Activated T-cell treated with anti-CD3 and anti-CD28 coated beads for 48 hours (primary cell): Measurements from ENCODE around the gene ARHGEF16.

Experiments
- DNase-seq: peaks from one replicate; pipeline ENCODE4 v3.0.0-alpha.2; 2020; ENCODE audit warnings: low read depth

The ARHGEF16 gene

GRCh38 chr1:3453891-3454810 is at the start of gene ARHGEF16:
Gene ARHGEF16 (plus strand): TSS chr1:3454665. CDS start chr1:3463085, 8,420 bp downstream.
- DNase-seq = peak; percentile 22

- DNase-seq = no peak
Observed at GRCh38 chr1:3404801-3405200, 49.7 kb upstream of the ARHGEF16 start.

DNA sequence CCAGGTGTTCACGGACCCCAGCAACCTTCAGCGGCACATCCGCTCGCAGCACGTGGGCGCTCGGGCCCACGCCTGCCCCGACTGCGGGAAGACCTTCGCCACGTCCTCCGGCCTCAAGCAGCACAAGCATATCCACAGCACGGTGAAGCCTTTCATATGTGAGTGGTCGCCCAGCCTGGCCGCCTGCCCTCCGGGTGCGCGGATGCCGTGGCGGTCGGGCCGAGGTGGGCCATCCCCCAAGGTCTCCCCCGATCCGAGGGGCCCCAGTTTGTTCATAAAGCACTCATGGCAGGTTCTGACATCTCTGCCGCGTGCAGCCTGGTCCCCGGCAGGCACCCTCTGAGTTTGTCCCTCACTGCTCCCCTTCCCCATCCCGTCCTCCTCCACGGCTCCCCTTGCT is 49.0 kb upstream of the ARHGEF16 start:
- no peak for DNase-seq

- DNase-seq = no peak
Observed at GRCh38 chr1:3405974-3406867, 48.2 kb upstream of the ARHGEF16 start.

GRCh38 chr1:3407021-3407420 is 47.4 kb upstream of the ARHGEF16 start:
- DNase-seq = no peak

GRCh38 chr1:3408751-3409266 is 45.7 kb upstream of the ARHGEF16 start:
- no peak for DNase-seq

DNA sequence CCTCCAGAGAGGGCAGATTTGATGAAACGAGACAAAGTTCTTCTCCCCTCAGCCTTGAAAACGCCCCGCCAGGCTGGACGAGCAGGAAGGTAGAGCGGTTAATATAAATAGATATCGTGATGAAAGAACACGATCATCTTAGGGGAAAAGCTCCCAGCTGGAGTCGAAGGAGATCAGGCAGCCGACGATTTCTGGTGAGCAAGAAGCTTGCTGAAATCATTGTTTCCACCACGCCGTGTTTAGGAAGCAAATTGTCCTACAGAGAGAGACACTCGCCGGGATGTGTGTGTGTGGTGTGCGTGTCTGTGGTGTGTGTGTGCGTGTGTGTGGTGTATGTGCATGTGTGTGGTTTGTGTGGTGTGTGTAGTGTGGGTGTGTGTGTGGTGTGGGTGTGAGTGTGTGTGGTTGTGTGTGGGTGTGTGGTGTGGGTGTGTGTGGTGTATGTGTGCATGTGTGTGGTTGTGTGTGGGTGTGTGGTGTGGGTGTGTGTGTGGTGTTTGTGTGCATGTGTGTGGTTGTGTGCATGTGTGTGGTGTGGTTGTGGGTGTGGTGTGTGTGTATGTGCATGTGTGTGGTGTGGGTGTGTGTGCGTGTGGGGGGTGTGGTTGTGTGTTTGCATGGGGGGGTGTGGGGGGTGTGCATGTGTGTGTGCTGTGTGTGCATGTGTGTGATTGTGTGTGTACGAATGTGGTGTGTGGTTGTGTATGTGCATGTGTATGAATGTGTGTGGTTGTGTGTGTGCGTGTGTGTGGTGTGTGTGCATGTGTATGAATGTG is 44.9 kb upstream of the ARHGEF16 start:
- DNase-seq = no peak

DNA sequence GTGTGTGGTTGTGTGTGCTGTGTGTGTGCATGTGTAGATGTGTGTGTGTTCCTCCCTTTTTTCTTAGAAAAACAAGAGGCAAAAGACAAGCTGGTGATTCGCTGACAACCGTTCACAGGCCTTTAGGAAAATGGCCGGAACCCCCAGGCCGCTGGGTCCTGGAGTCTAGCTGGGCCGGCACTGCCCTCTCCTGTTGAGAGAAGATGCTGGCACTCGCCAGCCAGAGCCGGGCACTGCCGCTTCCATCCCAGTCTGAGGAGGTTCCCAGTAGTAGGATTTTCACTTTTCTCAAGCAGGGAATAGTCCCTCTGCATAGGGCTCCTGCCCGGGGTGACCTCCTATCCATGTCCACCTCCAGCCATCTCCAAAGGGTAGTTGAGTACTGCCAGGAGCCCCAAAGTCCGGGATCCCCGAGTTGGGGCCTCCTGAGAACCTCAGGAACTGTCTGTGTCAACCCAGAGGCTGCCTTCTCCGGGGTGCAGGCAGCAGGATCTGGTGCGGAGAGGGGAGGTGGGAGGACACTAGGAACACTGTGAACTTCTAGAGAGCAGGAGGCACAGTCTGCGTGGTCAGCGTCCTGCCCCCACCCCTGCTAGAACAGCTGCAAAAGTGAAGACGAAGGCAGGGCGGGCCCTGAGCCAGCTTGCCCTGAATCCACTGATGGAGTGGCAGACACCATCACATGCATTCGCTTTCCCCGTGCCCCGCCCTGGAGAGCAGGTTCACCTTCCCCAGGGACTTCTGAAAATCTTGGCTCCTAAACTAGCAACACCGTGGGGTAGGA is 44.1 kb upstream of the ARHGEF16 start:
- DNase-seq = no peak

GRCh38 chr1:3411806-3412205 is 42.7 kb upstream of the ARHGEF16 start:
- DNase-seq = no peak

DNA sequence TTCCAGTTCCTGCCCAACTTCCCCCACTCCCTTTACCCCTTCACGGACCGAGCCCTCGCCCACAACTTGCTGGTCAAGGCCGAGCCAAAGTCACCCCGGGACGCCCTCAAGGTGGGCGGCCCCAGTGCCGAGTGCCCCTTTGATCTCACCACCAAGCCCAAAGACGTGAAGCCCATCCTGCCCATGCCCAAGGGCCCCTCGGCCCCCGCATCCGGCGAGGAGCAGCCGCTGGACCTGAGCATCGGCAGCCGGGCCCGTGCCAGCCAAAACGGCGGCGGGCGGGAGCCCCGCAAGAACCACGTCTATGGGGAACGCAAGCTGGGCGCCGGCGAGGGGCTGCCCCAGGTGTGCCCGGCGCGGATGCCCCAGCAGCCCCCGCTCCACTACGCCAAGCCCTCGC is 42.1 kb upstream of the ARHGEF16 start:
- no peak for DNase-seq

DNA sequence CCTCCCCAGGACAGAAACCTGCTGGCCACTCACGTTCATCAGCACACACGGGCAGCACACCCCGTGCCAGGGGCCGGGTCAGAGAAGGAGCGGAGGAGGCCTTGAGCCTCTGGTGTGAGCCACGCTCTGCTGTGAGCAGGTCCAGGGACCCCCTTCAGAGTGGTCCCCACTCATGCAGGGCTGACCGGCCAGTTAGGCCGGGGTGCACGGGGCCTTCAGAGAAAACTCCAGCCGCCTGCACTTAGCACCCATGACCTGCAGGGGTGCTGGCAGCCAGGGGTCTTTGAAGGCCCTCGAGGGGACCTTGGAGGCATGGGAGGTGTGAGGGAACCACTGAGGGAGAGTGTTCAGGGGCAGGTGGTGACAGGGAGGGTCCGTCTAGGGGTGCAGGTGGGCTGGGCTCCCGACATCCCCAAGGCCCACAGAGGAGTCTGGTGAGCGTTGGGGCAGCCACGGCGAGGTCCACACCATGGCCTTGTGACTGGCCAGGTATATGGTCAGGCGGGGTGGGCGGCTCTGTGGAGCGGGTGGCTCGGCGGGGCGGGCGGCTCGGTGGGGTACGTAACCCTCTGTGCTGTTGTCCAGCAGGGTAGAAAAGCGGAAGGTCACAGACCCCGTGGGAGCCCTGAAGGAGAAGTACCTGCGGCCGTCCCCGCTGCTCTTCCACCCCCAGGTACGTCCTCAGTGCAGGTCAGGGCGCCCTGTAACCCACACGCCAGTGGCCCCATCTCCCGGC is 40.3 kb upstream of the ARHGEF16 start:
- no peak for DNase-seq

- DNase-seq = no peak
Observed at GRCh38 chr1:3415260-3416090, 39.0 kb upstream of the ARHGEF16 start.

DNA sequence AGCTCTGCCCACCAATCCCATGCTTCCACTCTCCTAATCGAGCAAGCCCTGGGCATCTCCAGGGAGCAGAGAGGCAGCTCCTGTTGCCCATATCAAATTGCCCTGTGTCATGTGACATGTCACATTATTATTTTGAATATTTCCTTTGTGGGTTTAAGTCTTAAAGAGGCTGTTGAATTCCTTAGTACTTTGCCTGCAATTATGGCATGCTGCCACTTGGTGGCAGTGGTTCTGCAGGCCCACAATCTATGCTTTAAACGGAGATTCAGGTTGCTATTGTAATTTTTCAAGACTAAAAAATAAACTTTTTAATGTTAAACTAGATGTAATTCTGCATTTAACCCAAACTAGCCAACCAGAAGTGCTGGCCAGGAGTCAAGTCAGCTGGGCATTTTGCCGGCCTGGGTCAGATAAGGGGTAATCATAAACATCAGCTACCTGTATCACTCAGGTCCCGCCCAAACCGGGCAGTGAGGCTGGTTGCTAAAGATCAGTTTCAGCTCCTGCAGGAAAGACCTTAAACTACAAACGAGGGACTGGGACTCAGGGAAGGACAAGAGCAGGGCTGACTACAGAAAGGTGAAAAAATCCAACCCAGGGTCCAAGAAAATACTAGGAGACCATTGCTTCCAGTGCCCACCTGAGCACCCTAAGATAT is 37.3 kb upstream of the ARHGEF16 start:
- no peak for DNase-seq

GRCh38 chr1:3417934-3418333 is 36.5 kb upstream of the ARHGEF16 start:
- DNase-seq = no peak

- no peak for DNase-seq
Observed at GRCh38 chr1:3418600-3418999, 35.9 kb upstream of the ARHGEF16 start.

DNA sequence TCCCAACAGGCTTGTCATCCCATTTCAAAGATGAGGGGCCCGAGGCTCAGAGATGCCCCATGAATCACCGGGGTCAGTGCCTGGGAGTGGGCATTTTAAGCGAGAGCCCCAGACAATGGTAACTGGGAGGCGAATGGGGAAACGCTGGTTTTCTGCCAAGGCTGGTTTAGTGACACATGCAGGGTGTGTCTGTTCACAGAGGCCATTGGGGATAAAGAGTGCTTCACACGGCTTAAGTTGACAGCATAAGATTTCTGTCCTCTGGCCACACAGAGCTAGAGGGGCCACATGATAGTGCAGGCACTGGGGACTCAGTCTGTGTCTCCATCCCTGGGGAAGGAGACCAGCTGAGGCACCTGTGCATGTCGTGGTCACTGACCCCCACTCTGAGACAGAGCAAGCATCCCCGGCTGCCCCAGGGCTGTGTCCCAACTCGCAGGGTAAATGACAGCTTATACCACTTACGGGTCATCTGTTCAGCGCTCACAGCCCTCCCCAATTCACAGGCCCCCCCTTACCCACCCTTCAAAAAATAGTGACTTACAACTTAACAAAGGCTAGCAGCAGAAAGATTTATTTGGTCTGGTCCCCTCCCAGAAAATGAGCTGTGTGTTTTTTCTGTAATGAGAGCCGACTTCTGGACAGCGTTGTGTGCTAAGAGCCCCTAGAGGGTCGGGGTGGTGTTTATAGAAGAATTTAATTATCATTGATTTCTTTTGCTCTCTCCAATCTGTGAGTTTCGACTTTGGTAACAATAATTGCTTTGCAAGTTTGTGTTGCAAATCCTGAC is 34.9 kb upstream of the ARHGEF16 start:
- DNase-seq = no peak

DNA sequence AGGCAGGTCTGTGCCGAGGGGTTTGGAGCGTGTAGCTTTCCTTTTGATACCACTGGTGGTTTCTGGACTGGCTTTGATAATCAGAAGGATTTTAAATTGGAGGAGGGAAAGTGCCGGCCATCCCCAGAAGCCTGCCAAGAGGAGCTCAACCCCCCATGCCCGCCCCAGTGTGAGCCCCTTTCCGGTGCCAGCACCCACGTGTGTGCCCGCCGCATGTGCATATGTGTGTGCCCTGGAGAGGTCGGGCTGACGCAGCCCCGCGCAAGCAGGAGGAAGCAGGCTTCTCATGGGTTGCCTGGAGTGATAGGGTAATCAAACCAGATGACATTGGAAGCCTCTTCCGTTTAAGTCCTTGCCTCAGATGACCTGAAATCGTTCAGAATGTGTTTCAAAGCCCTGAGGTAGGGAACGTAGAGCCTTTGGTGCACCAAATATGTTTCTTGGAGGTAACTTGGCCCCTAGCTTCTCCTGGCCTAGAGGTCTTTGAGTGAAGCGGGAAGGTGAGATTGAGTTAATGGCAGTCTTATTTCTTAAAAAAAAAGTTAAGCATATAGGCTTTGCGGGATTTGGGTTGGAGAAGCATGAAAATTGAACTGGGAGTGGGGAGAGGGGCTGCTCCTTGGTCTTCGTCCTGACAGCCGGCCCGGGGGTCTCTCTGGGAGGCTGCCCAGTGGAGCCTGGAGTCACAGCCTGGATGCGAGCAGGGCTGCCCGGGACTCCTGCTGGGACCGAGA is 34.1 kb upstream of the ARHGEF16 start:
- DNase-seq = no peak
